Spleen (tissue), 7 donors: ENCODE data around the gene PRR33.

Experiments used
- CTCF ChIP-seq, 11 experiments: fragments of 200-600 bp in 7 of 11; fragments of 450-650 bp in 4 of 11; sonication (generic) in 4 of 11; IDR thresholded peaks in 8 of 11; conservative IDR thresholded peaks in 3 of 11; 1 replicate in 7 of 11; 2 replicates in 4 of 11; pipeline versions ENCODE4 v1.4.0 to v1.8.0; 2016 to 2021; ENCODE audit warnings: antibody characterized with exemption in 11 of 11, inconsistent platforms in 4 of 11, mild to moderate bottlenecking in 1 of 11
- POLR2A ChIP-seq, 3 donors: fragments of 450-650 bp; IDR thresholded peaks; one replicate each; pipeline ENCODE4 v1.5.1; 2017; ENCODE audit warnings: antibody characterized with exemption in 3 of 3, mild to moderate bottlenecking in 1 of 3
- POLR2AphosphoS5 ChIP-seq, 3 donors: sonication (generic); formaldehyde crosslinking; IDR thresholded peaks; one replicate each; pipeline ENCODE4 v1.5.1; 2017; ENCODE audit warnings: antibody characterized with exemption in 3 of 3
- donor health status: DM: no; HTN: no; CAD: no; lungs with moderate emphysema.
- donor health status: DM: no; HTN: no; CAD: no.
- donor health status: DM: no; HTN: no; CAD: no.

GRCh38 chr11:1906181-1906580, 14.5 kb upstream of the PRR33 start:
- TF ChIP-seq CTCF (IDR thresholded peaks at IDR 0.05 in 8 of 11, conservative IDR thresholded peaks at IDR 0.05 in 3 of 11) (no peak), POLR2A (IDR thresholded peaks at IDR 0.05) (no peak), POLR2AphosphoS5 (IDR thresholded peaks at IDR 0.05) (no peak)
